SJSA1 (cell line): ENCODE measurements around the gene CDR2L. TPM values are rescaled to one million over a fixed set of nuclear protein-coding genes. Genes with fewer than 3 reads are reported as not detected.
A peak's percentile ranks its signal among the peaks of the same experiment; 100 is the strongest.
"Not testable (repeated sequence)": the region's sequence is repeated elsewhere in the genome, so short reads cannot be mapped to it uniquely, and the experiment has no call there.

Experiments used
- DNase-seq, 2 experiments: peaks; one replicate each; pipeline ENCODE4 v3.0.0-alpha.2; 2015 to 2020; ENCODE audit warnings: low spot score in 2 of 2, low read depth in 1 of 2
- H3K27ac ChIP-seq: fragments of 250-450 bp; sonication (Bioruptor Pico); 2 replicates; pipeline ENCODE4 v1.5.1; 2020; ENCODE audit warnings: mild to moderate bottlenecking, moderate library complexity
- H3K27me3 ChIP-seq: fragments of 250-450 bp; sonication (Bioruptor Pico); replicated peaks from 2 replicates; pipeline ENCODE4 v1.5.1; 2020; ENCODE audit warnings: mild to moderate bottlenecking, moderate library complexity
- H3K36me3 ChIP-seq: fragments of 250-450 bp; sonication (Bioruptor Pico); 2 replicates; pipeline ENCODE4 v1.5.1; 2020; ENCODE audit warnings: mild to moderate bottlenecking
- H3K4me1 ChIP-seq: fragments of 250-450 bp; sonication (Bioruptor Pico); replicated peaks from 2 replicates; pipeline ENCODE4 v1.6.1; 2021; ENCODE audit warnings: mild to moderate bottlenecking
- H3K4me3 ChIP-seq: fragments of 250-450 bp; sonication (Bioruptor Pico); 2 replicates; pipeline ENCODE4 v1.5.1; 2020; ENCODE audit warnings: mild to moderate bottlenecking
- H3K9me3 ChIP-seq: fragments of 250-450 bp; sonication (Bioruptor Pico); replicated peaks from 2 replicates; pipeline ENCODE4 v1.5.1; 2020; ENCODE audit warnings: mild to moderate bottlenecking
- total RNA-seq: library from RNA; depleted of rRNA; stranded (reverse); fragments of >200 nt; shearing (Covaris generic); gene quantifications from 2 replicates; pipeline ENCODE4 v1.2.3, GENCODE V29; 2014

The CDR2L gene
- total RNA-seq, 1 experiment from 2014 or later, result 9.6 TPM

GRCh38 chr17:74981318-74981978 is 6.0 kb upstream of the CDR2L start:
- no peak for DNase-seq
- Histone ChIP-seq H3K4me3 (peak overlapping the region; percentile 51), H3K36me3 (no peaks in the 10 kb centered on the region), H3K27ac (peak overlapping the region; percentile 59), H3K4me1 (peaks cover 19% of the 10 kb centered on the region), H3K9me3 (no peaks in the 10 kb centered on the region), H3K27me3 (no peaks in the 10 kb centered on the region; the same call in 1 of the 2 replicates)

- Histone ChIP-seq H3K27me3 (no peaks in the 10 kb centered on the region; the same call in 1 of the 2 replicates), H3K27ac (peak overlapping the region; percentile 59), H3K4me3 (peak overlapping the region; percentile 51), H3K36me3 (no peaks in the 10 kb centered on the region), H3K9me3 (no peaks in the 10 kb centered on the region), H3K4me1 (peaks cover 22% of the 10 kb centered on the region)
- peak; percentile 86 to 88 for DNase-seq
Measured at GRCh38 chr17:74981979-74982662, 5.3 kb upstream of the CDR2L start.

- peak overlapping the region; percentile 59; the same call in 1 of the 2 replicates for H3K27ac ChIP-seq
- peaks cover 26% of the 10 kb centered on the region for H3K4me1 ChIP-seq
- H3K9me3 ChIP-seq, DNase-seq, H3K36me3 ChIP-seq, H3K27me3 ChIP-seq: not testable (repeated sequence)
- H3K4me3 ChIP-seq, result peak overlapping the region; percentile 51
Measured at GRCh38 chr17:74982663-74983313, 4.6 kb upstream of the CDR2L start.

GRCh38 chr17:74986206-74986576 is 1.2 kb upstream of the CDR2L start:
- Histone ChIP-seq H3K4me1 (peaks cover 34% of the 10 kb centered on the region), H3K27ac (no peak overlapping the region), H3K27me3 (no peaks in the 10 kb centered on the region), H3K4me3 (no peak overlapping the region), H3K9me3 (no peaks in the 10 kb centered on the region), H3K36me3 (0 out of 2 replicates have a peak, but pooled peaks cover 8% of the 10 kb centered on the region)
- no peak for DNase-seq

DNA sequence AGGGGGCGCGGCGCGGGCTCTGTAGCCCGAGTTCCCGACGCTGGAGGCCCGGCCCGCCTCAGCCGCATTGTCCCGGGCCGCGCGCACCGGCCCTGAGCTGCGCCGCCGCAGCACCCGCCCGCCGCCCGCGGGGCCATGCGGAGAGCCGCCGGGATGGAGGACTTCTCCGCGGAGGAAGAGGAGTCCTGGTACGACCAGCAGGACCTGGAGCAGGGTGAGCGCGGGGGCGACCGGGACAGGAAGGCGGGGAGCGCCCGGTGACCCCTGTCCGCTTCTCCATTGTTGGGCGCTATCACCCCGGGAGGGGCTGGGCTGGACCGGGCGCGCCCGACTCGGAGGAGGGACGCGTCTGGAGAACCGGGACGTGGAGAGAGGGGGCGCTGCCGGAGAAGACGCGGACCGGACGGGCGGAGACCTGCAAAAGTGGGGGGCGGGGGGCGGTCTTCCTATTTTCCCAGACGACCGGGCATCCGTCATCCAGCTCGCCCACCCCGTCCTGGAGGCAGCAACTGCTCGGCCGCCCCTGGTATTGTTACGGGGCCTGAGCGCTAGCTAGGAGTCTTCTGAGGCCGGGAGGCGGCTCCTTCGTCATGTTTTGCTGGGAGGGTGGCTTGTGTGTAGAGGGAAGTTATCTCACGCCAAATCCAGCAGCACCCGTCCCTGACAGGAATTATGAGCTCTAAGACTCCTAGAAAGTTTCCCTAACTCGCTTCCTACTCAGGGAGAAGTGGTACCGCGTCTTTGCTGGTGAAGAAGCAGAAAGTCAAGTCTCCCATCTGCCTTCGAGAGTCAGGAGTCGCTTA is 678 bp downstream of the CDR2L start:
- no peaks in the 10 kb centered on the region for H3K9me3 ChIP-seq
- peaks cover 18% of the 10 kb centered on the region for H3K4me1 ChIP-seq

GRCh38 chr17:74990581-74991105 is 3.2 kb downstream of the CDR2L start:
- Histone ChIP-seq H3K36me3 (peaks cover 19% of the 10 kb centered on the region; the same call in 1 of the 2 replicates), H3K27ac (no peak overlapping the region), H3K4me3 (no peak overlapping the region), H3K9me3 (no peaks in the 10 kb centered on the region), H3K27me3 (no peaks in the 10 kb centered on the region), H3K4me1 (peaks cover 18% of the 10 kb centered on the region)
- DNase-seq, result no peak

More for the DNA sequence above, 678 bp downstream of the CDR2L start:
- Histone ChIP-seq H3K36me3 (0 out of 2 replicates have a peak, but pooled peaks cover 8% of the 10 kb centered on the region), H3K27ac (peak overlapping the region; percentile 44), H3K4me3 (peak overlapping the region; percentile 90), H3K27me3 (no peaks in the 10 kb centered on the region)
- DNase-seq, result peak; percentile 86 to 91

GRCh38 chr17:74992223-74992622 is 4.8 kb downstream of the CDR2L start:
- no peak overlapping the region for H3K4me3 ChIP-seq
- H3K27me3 ChIP-seq, result no peaks in the 10 kb centered on the region
- DNase-seq, result no peak
- H3K36me3 ChIP-seq, result peaks cover 19% of the 10 kb centered on the region; the same call in 1 of the 2 replicates
- no peak overlapping the region for H3K27ac ChIP-seq
- no peaks in the 10 kb centered on the region for H3K9me3 ChIP-seq
- H3K4me1 ChIP-seq, result peaks cover 14% of the 10 kb centered on the region

- Histone ChIP-seq H3K4me1 (no peaks in the 10 kb centered on the region), H3K27me3 (no peaks in the 10 kb centered on the region), H3K36me3 (peaks cover 11% of the 10 kb centered on the region; the same call in 1 of the 2 replicates), H3K4me3 (no peak overlapping the region), H3K9me3 (no peaks in the 10 kb centered on the region), H3K27ac (no peak overlapping the region)
- DNase-seq, result no peak
Measured at GRCh38 chr17:74994440-74994839, 7.0 kb downstream of the CDR2L start.

DNA sequence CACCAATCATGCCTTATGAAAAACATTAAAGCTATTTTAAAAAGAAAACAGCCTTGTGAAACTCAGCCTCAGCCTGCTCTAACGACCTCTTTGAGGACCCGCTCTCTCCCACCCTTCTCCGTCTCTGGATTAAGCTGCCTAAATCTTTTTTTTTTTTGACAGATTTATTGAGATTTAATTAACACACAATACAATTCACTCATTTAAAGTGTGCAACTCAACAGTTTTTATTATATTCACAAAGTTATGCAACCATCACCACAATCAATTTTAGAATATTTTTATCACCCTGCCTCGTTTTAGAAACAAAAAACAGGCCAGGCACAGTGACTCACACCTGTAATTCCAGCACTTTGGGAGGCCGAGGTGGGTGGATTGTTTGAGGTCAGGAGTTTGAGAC is 8.4 kb downstream of the CDR2L start:
- H3K36me3 ChIP-seq, result peaks cover 16% of the 10 kb centered on the region
- no peaks in the 10 kb centered on the region for H3K9me3 ChIP-seq
- H3K4me3 ChIP-seq, result no peak overlapping the region
- no peaks in the 10 kb centered on the region for H3K4me1 ChIP-seq
- no peak for DNase-seq
- H3K27me3 ChIP-seq, result no peaks in the 10 kb centered on the region
- no peak overlapping the region for H3K27ac ChIP-seq

DNA sequence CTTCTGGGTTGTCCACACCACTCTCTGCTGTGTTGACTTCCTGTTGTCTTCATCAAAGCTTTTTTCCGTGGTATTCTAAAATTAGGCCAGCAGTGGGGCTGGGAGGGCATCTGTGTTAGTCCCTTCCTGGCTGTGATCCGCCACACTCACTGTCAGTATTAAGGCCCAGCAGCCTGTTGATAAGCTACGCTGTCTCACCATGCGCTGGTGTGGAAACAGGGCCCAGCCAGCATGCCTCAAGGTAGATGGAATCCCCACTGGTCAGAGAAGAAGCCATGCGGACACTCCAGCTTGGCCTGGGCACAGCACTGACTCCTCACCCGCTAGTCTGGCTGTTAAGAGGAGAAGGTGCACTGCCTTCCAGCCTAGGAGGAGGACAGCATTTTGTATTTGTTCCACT is 11.4 kb downstream of the CDR2L start:
- no peak overlapping the region for H3K27ac ChIP-seq
- DNase-seq, result no peak
- no peak overlapping the region for H3K4me3 ChIP-seq
- H3K9me3 ChIP-seq, result no peaks in the 10 kb centered on the region
- no peaks in the 10 kb centered on the region for H3K27me3 ChIP-seq
- H3K36me3 ChIP-seq, result peaks cover 41% of the 10 kb centered on the region
- no peaks in the 10 kb centered on the region for H3K4me1 ChIP-seq

DNA sequence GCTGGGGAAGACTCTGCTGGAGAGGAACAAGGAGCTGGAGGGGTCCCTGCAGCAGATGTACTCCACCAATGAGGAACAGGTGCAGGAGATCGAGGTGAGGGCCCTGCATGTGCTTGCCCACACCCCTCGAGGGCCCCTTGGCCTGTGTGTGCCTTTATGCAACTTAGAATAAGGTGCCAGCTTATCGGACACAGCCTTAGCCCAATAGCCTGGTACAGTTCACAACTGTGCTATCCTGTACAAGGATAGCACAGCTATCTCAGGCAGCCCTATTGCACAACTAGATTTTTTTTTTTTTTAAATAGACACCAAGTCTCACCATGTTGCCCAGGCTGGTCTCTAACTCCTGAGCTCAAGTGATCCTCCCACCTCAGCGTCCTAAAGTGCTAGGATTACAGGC is 12.1 kb downstream of the CDR2L start:
- no peaks in the 10 kb centered on the region for H3K27me3 ChIP-seq
- no peaks in the 10 kb centered on the region for H3K9me3 ChIP-seq
- no peak overlapping the region for H3K27ac ChIP-seq
- H3K4me3 ChIP-seq, result no peak overlapping the region
- H3K4me1 ChIP-seq, result no peaks in the 10 kb centered on the region
- DNase-seq, result no peak
- peaks cover 38% of the 10 kb centered on the region for H3K36me3 ChIP-seq

DNA sequence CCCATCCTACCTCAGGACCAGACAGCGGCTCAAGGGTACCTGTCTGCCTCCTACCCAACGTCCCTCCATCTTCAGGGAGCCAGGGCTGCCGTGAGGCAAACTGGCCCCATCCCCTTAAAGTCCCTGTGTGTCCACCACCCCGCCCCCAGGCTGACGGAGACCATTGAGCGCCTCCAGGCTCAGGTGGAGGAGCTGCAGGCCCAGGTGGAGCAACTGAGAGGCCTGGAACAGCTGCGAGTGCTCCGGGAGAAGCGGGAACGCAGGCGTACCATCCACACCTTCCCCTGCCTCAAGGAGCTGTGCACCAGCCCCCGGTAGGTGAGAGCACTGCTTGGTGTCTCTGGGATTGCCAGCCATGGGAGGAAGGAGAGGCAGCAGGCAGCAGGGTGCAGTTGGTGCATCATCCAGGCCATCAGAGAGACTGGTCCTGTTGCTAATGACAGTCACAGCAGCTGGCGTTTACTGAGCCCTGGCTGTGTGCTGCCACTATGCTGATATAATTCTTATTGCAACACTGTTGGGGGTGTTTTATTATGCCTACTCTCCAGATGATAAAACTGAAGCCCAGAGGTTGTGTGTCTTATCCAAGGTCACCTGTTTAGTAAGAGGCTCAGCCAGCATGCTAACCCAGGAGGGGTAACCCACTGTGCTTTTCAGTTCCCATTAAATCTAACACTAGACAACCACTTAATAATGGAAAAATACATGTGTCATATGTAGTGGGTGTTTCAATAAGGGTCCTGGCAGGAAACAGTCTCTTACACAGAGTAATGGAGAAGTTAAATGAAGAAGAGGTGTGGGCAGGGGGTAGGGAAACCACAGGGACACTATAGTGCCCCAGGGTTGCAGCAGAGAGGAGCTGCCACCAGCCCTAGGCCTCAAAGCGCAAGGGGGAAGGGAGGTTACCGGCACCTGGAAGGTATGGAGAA is 14.7 kb downstream of the CDR2L start:
- DNase-seq, result no peak
- no peak overlapping the region for H3K4me3 ChIP-seq
- no peaks in the 10 kb centered on the region for H3K27me3 ChIP-seq
- no peak overlapping the region for H3K27ac ChIP-seq
- H3K4me1 ChIP-seq, result no peaks in the 10 kb centered on the region
- peaks cover 44% of the 10 kb centered on the region for H3K36me3 ChIP-seq
- no peaks in the 10 kb centered on the region for H3K9me3 ChIP-seq
